ENCODE measurements around the gene GARRE1.

GRCh38 chr19:34236035-34236987 lies 18.0 kb upstream of the GARRE1 start:
- TF ChIP-seq CTCF (conservative IDR thresholded peaks at IDR 0.05 in 1 of 2, IDR thresholded peaks at IDR 0.05 in 1 of 2; ENCODE audit: low read depth in 1 of 2, low read length in 2 of 2) (peak in 1 of 2 donors; percentile 3), EZH2 (IDR thresholded peaks at IDR 0.05; ENCODE audit: low read length, missing control alignments) (no peak)

Measured in fibroblast of lung (primary cell).